Measurements from ENCODE around the gene TULP1.
"Not testable (repeated sequence)": the region's sequence is repeated elsewhere in the genome, so short reads cannot be mapped to it uniquely, and the experiment has no call there.

The TULP1 gene

GRCh38 chr6:35519313-35520015 lies 6.8 kb upstream of the TULP1 start:
- no peak for DNase-seq

- DNase-seq: no peak
These were observed 6.0 kb upstream of the TULP1 start for GRCh38 chr6:35518566-35519312.

GRCh38 chr6:35517978-35518377 lies 5.3 kb upstream of the TULP1 start:
- DNase-seq: not testable (repeated sequence)

- DNase-seq: no peak
These were observed 4.0 kb upstream of the TULP1 start for GRCh38 chr6:35516712-35517111.

DNA sequence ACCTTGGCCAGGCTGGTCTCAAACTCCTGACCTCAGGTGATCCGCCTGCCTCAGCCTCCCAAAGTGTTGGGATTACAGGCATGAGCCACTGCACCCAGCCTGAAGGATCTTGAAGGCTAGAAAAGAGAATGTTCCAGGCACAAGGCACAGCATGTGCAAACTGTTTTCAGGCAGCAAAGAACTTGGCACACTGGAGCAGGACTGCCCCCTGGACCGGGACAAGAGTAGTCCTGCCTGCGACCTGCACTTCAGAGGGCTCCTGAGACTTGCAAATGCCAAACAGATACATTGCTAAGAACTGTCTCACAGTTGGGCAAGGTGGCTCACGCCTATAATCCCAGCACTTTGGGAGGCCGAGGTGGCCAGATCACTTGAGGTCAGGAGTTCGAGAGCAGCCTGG lies 3.2 kb upstream of the TULP1 start:
- not testable (repeated sequence) for DNase-seq

- no peak for DNase-seq
These were observed 1.9 kb upstream of the TULP1 start for GRCh38 chr6:35514587-35514986.

DNA sequence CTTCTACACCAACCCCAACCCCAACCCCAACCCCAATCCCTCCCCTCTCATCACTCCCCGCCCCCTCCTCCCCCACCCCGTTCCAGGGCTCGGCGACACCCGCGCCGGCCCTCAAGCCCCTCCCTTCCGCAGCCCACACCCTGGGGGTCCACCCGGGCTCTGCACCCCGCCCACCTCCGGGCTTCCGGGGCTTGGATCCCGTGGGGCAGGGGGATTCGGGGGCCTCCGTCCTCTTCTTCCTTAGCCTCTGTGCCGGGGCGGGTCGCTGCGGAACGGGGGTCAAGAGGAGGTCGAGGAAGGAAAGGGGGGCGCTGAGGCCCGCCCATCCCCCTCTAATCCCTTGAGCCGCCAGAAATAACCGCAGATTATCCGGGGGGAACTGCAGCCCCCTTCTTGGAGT lies 690 bp downstream of the TULP1 start:
- DNase-seq: no peak

GRCh38 chr6:35511562-35511941 lies 1.1 kb downstream of the TULP1 start:
- DNase-seq: no peak

- DNase-seq: no peak
These were observed 1.7 kb downstream of the TULP1 start for GRCh38 chr6:35510916-35511561.

DNA sequence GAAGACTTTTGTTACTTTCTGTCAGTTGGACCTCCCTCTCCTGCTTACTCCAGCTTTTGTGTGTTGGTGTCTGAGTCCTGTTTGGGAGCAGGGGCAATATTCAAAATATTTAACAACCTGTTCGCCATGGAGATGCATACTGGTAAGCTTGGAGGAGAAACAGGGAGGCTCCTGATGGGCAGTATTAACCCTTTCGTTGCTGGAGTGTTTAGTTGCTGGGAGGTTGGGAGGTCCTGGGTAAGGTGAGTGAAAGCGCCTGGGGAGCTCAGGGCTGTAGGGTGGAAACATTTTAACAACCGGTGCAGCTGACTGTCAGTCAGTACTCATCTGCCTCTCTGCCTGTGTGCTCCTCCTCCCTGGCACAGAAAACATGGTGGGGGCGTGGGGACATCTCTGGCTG lies 4.2 kb downstream of the TULP1 start:
- DNase-seq: no peak

DNA sequence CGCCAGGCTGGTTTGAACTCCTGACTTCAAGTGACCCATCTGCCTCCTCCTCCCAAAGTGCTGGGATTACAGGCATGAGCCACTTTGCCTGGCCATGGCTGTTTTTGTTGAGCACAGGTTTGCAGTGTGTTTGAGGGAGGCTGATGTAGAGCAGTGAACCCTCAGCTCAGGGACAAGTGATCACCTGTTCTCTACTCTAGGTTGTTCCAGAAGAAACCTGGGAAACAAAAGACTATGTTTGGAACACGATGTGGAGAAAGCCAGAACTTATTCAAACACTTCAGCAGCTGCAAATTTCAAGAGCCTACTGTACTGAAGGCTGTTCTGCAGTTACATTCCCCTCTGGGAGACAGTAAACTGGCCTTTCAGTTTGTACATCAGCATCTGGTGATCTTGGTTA lies 4.7 kb downstream of the TULP1 start:
- no peak for DNase-seq

DNA sequence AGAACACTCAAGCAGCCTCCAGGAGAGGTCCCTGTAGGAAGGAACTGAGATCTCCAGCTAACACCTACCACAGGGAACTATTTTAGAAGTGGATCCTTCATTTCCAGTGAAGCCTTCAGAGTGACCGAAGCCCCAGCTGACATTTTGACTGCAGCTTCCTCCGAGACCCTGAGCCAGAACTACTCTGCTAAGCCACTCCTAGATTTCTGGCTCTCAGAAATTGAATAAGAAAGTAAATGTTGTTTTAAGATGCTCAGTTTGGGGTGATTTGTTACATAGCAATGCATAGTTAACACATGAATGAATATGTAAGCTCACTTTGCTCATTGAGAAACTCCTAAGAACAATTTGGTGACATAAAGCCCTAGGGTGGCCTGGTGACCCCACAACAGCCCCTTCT lies 5.5 kb downstream of the TULP1 start:
- DNase-seq: no peak

DNA sequence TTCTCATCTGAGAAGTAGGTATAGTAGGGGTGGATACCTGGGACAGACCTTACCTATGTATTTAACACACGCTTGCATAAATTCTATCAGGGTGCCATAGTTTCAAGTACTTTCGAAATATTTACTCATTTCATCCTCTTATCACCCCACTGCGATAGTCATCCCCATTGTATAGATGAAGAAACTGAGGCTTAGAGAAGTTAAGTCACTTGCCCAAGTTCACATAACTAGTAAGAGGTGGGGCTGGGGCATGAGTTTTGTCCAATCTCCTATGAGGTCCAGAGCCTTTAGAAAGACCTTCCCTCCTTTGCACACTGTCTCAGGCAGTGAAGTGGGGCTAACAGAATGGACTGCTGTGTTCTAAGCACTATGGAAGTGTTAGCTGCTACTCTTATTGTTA lies 6.2 kb downstream of the TULP1 start:
- no peak for DNase-seq

GRCh38 chr6:35505999-35506412 lies 6.7 kb downstream of the TULP1 start:
- no peak for DNase-seq

DNA sequence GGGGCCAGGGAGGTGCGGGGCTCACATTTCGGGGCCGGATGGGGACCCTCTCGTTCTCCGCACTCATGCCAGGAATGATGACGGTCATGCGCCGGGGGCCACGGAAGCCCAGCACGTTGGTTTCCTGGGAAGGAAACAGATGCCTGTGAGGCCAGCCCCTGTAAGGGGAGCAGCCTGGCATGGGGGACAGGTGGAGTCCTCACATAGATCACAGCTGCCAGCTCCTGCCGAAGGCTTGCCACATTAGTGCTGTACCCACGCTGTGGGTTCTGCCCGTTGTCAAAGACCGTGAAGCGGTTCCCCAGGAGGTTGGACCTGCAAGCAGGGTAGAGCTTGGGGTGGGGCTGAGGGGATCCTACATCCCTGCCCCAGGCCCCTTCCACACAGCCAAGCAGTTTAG lies 9.2 kb downstream of the TULP1 start:
- no peak for DNase-seq

DNA sequence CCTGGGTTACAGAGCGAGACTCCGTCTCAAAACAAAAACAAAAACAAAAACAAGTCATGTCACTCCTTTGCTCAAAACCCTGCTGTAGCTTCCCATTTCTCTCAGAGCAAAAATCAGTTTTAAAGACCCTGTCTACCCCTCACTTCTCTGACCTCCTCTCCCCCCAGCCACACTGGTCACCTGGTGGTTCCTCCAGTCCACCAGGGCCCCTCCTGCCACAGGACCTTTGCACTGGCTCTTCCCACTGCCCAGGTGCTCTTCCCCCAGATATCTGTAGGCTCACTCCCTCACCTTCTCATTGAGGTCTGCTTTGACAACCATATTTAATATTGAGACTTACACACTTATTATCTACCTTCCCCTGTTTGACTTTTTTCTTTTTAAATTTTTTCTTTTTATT lies 10.9 kb downstream of the TULP1 start:
- no peak for DNase-seq

- DNase-seq: no peak
These were observed 11.9 kb downstream of the TULP1 start for GRCh38 chr6:35500782-35501181.

DNA sequence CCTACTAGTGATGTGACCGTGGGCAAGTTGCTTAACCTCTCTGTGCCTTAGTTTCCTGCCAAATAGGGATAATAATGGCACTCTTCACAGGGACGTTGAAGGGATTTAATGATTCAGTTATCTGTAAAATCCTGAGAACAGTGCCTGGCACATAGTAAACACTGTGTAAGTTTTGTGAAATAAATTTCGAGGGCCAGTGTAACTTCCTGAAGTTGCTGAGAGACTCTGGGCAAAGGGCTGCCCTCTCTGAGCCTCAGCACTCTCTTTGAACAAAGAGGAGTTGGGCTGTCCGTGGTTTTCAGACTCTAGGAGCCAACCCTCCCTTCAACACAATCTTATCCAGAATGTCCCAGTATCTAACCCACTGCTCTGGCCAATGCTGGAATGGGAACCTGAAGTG lies 13.3 kb downstream of the TULP1 start:
- no peak for DNase-seq

GRCh38 chr6:35498422-35499067 lies 14.2 kb downstream of the TULP1 start:
- no peak for DNase-seq

GRCh38 chr6:35497571-35498421 lies 14.9 kb downstream of the TULP1 start:
- DNase-seq: no peak

DNA sequence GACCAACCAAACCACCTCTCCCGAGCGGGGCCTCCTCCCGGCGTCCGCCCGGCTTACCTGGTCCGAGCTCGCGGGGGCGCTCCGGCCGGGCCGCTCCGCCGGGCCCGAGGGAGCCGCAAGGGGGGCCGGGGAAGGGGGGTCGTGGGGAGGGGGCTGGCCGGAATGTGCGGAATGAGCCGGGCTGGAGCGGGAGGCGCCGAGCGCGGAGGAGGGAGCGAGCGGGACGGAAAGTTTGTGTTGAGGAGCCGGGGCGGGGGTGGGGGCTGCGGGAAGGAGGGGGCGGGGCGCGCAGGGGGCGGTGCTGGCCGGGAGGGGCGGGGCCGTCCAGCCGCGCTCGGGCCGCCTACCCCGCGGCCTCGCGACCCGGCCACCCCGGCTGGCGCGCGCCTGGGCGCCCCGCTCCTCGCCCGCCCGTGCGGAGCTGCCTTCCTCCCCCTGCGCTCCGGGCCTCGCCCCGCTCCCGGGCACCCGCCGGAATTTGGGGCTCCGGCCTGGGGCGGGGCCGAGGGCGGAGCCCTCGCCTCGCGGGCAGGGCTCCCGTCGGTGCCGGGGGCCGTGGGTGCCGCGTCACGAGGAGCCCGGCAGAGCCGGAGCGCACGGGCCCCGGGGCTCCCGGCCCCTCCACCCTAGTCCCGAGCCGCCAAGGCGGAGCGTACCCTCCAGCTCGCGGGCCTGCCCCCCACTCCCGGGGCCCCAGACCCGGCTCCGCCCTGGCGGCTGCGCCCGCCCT lies 15.7 kb downstream of the TULP1 start, which contains the start of gene TEAD3:
Gene TEAD3 (minus strand): TSS at position 239 of the 730 bp plus-strand sequence.
- no peak for DNase-seq

Data from NK-92 treated with Interleukin-12 subunit alpha and Interleukin-12 subunit beta, amount 100 ng/mL, for 24 hours (cell line).